ENCODE data around the gene SAMD14.

GRCh38 chr17:50102164-50102991 is 27.6 kb downstream of the SAMD14 start:
- TF ChIP-seq CTCF (IDR thresholded peaks at IDR 0.05; ENCODE audit: borderline replicate concordance, extremely low read depth, low read length, poor library complexity, severe bottlenecking) (no peak), EZH2 (IDR thresholded peaks at IDR 0.05; ENCODE audit: borderline replicate concordance, low read depth, low read length, severe bottlenecking) (no peak)

Data from DND-41 (cell line).